Limb (tissue), 2 donors: Measurements from ENCODE around the gene SPPL3.
"Not testable (repeated sequence)": the region's sequence is repeated elsewhere in the genome, so short reads cannot be mapped to it uniquely, and the experiment has no call there.

ENCODE experiments used
- DNase-seq, 2 donors: peaks; one replicate each; pipeline ENCODE4 v3.0.0-alpha.2; 2016; ENCODE audit errors: extremely low spot score in 2 of 2

Gene SPPL3

DNA sequence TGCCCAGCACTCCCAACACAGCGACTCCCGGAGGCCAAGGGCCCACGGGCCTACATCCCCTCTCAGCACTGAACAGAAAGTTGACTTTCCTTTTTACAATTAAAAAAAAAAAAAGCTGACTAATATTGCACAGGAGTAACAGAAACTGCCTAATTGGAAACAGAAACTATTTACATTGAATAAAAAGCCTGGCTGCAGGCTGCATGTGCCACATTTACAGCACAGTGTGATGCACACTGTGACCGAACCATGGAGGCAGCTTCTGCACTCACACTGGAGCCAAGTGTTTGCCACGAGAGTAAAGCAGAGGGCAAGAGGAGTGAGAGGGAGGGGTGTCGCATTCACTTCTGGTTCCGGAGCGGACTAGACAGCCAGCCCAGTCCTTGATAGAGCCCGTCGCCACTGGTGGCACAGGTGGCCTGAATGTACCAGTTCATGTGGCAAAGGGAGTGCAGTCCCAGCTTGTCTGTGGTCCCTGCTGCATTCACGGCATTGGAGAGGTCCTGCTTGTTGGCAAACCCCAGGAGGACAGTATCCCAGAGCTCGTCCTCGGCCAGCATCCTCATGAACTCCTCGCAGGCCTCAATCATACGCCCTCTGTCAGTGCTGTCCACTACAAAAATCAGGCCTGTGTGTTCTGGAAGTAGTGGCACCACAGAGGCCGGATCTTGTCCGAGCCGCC, 59.2 kb downstream of the SPPL3 start:
- no peak for DNase-seq

- DNase-seq, result no peak
Measured at GRCh38 chr12:120844297-120844696, 59.9 kb downstream of the SPPL3 start.

- no peak for DNase-seq
Measured at GRCh38 chr12:120843472-120843871, 60.7 kb downstream of the SPPL3 start.

DNA sequence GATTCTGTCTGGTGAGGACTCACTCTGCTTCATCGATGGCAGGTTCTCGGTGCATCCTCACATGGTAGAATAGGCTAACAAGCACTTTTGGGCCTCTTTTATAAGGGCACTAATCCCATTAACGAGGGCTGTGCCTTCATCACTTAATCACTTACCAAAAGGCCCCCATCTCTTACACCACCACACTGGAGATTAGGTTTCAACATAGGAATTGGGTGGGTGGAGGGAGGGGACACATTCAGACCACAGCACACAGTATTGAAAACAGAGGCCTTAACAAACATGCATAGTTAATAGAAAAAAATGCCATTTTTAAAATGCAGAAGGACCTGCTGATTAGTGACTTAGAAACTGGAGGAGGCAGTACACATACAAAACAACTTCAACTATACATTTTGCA, 61.6 kb downstream of the SPPL3 start:
- no peak for DNase-seq

DNA sequence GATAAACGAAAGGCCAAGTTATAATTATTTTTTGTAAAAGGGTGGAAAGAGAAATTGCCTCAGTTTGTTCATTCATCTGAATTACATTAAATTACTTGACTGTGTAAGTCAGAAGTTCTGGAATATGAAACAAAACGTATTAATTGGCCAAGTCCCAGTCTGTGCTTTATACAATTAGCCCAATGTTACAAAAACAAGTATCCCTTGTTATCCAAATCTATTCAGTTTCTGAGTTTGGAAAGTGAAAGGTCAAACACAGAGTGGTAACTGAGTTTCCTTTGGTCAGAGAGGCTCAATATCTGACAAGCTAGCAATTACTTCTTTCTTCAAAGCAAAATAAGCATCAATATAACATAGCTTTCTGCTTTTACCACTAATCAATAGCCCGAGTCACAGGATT, 62.6 kb downstream of the SPPL3 start:
- no peak for DNase-seq

GRCh38 chr12:120839503-120839902, 64.7 kb downstream of the SPPL3 start:
- DNase-seq, result no peak

DNA sequence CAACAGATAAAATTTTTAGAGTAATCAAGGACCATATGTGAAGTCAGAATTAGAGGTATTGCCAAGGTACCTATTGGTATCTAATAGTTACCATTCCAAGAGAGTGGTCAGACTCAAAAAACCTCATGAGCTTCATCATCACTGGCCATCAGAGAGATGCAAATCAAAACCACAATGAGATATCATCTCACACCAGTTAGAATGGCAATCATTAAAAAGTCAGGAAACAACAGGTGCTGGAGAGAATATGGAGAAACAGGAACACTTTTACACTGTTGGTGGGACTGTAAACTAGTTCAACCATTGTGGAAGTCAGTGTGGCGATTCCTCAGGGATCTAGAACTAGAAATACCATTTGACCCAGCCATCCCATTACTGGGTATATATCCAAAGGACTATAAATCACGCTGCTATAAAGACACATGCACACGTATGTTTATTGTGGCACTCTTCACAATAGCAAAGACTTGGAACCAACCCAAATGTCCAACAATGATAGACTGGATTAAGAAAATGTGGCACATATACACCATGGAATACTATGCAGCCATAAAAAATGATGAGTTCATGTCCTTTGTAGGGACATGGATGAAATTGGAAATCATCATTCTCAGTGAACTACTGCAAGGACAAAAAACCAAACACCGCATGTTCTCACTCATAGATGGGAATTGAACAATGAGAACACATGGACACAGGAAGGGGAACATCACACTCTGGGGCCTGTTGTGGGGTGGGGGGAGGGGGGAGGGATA, 65.4 kb downstream of the SPPL3 start:
- not testable (repeated sequence) for DNase-seq

DNA sequence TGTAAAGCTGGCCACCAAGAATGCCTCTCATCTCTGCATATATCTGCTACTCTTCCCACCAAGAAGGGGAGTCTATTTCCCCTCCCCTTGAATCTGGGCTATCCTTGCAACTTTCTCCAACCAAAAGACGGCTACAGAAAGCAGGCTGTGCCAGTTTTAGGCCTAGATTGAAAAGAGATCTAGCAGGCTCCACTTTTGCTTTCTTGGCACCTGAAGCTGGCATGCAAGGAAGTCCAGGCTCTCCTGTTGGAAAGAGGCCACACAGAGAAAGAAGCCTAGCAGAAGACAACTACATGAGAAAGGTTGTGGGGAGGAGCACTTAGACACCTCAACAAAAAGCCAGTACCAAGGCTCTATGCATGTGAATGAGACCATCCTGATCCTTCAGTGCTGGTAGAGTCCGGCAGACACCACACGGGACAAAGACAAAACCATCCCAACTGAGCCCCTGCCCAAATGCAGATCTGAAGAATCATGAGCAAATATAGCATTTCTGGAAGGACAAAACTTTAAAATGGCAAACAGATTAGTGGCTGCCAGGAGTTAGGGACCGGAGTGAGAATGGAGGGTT, 68.0 kb downstream of the SPPL3 start:
- DNase-seq, result no peak

DNA sequence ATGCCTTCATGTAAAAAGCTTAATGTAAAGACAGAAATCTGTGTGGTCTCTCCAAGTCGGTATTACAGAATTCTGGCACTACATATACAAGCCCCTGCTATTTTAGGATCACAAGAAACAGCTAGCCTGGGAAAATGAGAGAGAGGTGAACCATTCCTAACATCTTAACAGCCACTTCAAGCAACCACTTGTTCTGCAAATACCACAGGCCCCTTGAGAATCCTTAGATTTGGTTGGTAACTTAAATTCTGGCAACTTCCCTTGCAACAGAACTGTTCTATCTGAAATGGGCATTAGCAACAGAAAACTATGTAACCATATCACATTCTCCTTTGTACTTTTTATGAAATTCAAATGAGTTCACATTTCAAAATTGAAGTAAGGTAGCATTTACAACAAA, 68.5 kb downstream of the SPPL3 start:
- no peak for DNase-seq

DNA sequence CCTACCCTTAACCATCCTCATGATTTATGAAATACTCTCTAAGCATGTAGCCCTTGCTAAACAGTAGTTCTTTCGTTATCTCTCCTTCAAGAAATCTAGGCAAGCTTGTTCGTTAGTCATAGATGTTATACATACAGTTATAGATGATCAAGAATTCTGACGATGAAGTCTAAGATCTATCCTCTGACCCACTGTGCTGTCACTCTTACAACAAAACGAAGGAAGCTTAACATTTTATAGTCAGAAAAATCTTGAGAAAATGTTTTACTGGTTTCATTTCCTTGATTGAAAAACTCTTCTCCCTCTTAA, 68.9 kb downstream of the SPPL3 start:
- no peak for DNase-seq

DNA sequence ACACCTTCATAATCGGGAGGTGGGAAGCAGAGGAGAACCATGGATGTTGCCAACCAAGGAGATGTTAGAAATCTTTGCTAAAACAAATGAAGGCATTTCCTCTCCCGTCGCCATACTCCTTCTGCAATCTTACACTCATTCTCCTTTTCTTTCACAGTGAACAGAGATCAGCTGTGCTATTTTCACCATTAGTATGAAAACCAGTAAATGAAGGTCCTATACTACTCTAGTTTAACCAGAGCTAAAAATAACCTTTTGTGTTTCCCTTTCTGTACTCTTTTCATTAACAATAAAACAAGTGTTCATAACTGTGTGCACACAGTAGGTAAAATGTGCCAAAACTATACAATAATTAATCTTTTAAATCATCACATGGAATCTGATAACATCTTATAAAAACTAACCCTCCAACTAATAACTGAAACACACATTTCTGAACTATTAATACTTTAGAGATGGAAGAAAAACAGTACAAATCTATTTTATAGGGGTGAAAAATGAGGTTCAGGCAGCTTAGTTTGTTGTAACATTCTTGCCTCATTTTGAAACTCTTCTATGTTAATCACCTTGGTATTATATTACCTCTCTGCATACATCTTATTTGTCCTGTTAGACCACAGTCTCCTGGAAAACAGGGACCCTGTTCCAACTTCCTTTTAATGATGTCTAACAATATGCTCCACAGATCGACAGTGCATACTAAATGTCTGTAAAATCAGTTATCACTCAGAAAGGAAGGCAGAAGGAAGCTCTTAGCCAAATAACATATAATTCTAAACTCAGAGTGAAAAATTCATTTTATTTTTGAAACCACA, 69.5 kb downstream of the SPPL3 start:
- no peak for DNase-seq

- no peak for DNase-seq
Measured at GRCh38 chr12:120833849-120834248, 70.3 kb downstream of the SPPL3 start.

DNA sequence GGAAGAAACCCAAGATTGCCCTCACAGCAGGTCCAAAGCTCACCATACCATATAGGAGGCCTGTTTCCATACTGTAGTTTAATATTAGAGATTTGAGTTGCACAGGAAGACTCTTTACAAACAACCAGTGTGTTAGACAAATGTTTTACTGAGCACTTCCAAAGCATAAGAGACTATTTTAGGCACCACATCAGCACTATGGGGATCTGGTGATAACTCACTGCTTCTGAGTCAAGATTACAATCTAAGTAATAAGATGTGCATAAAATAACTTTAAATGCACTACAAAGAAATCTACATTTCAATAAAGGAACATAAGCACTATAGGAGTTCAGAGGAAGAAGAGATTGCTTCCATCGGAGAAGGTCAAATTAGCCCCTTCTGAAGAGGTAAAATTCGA, 71.4 kb downstream of the SPPL3 start:
- no peak for DNase-seq

DNA sequence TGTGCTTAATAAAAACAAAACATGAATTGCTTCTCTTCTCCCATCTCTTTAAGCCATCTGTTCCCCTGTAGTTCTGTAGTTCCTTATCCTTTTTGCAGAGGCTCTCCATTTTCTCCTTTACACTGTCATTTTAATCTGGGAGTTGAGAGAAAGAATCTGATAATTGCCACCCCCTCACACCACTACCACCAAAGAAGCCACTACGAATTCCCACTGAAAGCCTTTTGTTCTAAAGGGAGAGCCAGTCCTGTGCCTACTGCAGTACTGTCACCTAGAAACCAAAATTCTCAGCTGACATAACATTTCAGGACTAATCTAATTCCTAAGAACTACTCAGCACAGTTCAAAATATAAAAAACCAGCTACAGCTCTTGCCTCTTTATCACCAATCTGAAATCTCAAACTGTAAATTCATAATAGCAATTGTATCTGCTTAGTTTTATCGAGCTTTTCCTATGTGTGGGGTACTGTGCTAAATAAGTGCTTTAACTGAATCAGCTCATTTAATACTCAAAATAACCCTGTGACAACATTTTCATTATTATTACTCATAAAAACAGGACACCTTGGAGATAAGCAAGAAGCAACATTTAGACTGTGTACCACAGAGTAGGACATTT, 72.4 kb downstream of the SPPL3 start:
- no peak for DNase-seq

DNA sequence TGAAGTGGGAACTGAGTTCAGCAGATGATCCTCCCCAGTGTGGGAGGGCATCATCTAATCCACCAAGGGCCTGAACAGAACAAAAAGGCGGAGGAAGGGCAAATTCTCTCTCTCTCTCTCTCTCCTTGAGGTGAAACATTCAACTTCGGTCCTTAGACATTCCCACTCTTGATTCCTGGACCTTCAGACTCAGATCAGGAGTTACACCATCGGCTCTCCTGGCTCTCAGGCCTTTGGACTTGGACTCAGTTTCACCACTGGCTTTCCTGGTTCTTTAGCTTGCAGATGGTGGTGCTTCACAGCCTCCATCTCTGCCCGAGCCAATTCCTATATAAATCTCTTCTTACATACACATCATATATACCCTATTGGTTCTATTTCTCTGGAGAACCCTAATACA, 73.2 kb downstream of the SPPL3 start:
- no peak for DNase-seq

DNA sequence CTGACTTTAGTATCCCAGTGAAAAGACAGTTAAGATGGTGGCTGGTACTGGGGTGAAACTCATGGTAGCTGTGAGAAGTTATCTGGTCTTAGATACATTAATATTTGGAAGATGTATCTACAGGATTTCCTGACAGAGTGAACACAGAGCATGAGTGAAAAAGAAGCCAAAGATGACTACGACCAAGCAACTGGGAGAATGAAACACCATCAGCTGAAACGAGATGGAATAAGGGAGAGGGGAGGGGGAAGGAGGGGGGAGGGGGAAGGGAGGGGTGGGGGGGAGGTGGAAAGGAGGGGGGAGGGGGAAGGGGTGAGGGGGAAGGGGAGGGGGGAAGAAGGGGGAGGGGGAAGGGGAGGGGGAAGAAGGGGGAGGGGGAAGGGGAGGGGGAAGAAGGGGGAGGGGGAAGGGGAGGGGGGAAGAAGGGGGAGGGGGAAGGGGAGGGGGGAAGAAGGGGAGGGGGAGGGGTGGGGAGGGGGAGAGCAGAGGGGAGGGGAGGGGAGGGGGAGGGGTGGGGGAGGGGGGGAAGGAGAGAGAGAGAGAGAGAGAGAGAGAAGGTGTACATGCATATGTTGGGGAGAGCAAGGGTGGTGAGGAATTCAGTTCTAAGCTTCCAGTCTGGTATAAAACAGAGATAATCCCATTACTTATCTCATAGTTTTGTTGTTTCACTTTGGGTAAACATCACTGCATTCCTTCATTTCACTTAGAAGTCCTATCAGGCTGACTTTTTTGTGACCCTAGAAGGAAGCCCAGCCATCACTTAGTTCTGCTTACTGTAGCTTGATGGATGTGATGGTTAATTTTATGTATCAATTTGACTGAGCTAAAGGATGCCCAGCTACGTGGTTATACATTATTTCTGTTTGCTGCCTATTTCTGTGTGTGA, 73.9 kb downstream of the SPPL3 start:
- no peak for DNase-seq

GRCh38 chr12:120826335-120826734, 77.8 kb downstream of the SPPL3 start:
- no peak for DNase-seq

- DNase-seq, result no peak
Measured at GRCh38 chr12:120825337-120825736, 78.8 kb downstream of the SPPL3 start.

GRCh38 chr12:120822832-120823503, 81.2 kb downstream of the SPPL3 start:
- DNase-seq, result no peak

GRCh38 chr12:120821878-120822277, 82.3 kb downstream of the SPPL3 start:
- DNase-seq, result no peak
